Measurements from ENCODE around the gene LY6G6C.

DNA sequence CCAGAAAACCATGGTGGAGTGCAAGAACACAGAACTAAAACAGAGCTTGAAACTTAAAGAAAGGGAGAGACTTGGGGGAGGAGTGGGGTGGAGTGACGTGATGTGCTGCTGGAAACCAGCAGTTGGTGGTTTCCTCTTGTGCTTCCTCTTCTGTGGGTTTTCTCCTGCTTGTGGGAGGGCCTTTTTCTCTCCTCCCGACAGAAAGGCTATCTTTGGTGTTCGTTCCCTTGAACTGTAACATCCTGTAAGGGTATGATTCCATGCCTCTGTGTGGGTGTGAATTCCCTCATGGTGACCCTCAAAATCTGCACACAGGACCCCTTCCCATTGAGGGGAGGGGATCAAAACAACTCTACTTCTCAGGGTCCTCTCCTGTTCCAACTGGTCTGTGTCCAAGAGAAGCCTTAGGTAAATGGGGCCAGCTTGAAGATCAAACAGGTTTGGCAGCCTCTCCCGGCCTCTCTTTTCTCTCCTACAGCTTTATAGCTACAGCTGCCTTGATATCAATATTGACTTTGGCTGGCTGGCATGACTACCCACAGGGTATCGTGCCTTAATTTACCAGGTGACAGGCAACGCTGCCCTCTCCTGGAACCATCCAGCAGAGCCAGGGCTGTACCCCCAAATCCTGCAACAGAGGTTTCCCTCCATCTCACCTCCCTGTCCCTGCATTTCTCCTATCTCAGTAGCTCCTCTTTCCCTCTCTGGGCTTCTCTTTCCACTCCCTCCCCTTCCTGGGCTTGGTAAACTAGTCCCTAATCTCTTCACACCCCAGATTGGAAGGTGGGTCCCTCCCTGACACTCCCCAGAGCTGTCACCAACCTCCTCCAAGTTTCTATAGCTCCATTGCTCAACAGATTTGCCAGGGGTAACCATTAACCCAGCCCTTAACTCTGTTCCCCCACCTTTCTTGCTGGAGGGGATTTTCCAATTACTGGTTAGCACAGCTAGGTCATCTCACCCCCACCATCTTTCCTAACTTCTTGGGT, 16.7 kb upstream of the LY6G6C start:
- no peak for TF ChIP-seq CTCF (IDR thresholded peaks at IDR 0.05)
- TF ChIP-seq POLR2AphosphoS5 (IDR thresholded peaks at IDR 0.05), result peak; percentile 44 to 64
- TF ChIP-seq POLR2A (IDR thresholded peaks at IDR 0.05; ENCODE audit: low read depth), result no peak
- no peak for TF ChIP-seq EP300 (IDR thresholded peaks at IDR 0.05)
